HEK293 (cell line): ENCODE results near the gene UNK.

Experiments
- CTCF ChIA-PET: fragments of 350-600 bp; formaldehyde crosslinking; extraction: SDS; loops from one replicate; lab custom pipeline; 2021; ENCODE audit warnings: antibody characterized with exemption; lab: Yijun Ruan, JAX
- POLR2A ChIA-PET: fragments of 300-600 bp; formaldehyde crosslinking; extraction: SDS; loops from one replicate; lab custom pipeline; 2020; ENCODE audit warnings: antibody characterized with exemption, inconsistent platforms; lab: Yijun Ruan, JAX
- H3K27ac ChIP-seq: fragments of 200-500 bp; sonication (Bioruptor generic); 2 replicates; pipeline ENCODE4 v1.5.1; 2014; ENCODE audit warnings: low read depth, low read length, control low read depth, inconsistent platforms; ENCODE audit errors: extremely low read depth
- H3K36me3 ChIP-seq, 2 experiments: fragments of 200-500 bp in 1 of 2; sonication (Bioruptor generic) in 1 of 2; 1 replicate in 1 of 2; 2 replicates in 1 of 2; pipeline ENCODE4 v1.5.1; 2014 to 2017; ENCODE audit warnings: inconsistent platforms in 2 of 2, low read length in 2 of 2; ENCODE audit not compliant: control insufficient read depth in 2 of 2, insufficient read depth in 1 of 2
- H3K4me1 ChIP-seq: fragments of 200-500 bp; sonication (Bioruptor generic); 2 replicates; pipeline ENCODE4 v1.5.1; 2014; ENCODE audit warnings: mild to moderate bottlenecking, low read length, inconsistent platforms; ENCODE audit not compliant: control insufficient read depth, insufficient read depth
- H3K4me3 ChIP-seq: 2 replicates; pipeline ENCODE4 v1.5.1; 2011; ENCODE audit warnings: low read depth, mild to moderate bottlenecking, control low read depth, low read length, moderate library complexity
- H3K9me3 ChIP-seq: fragments of 200-500 bp; sonication (Bioruptor generic); 2 replicates; pipeline ENCODE4 v1.5.1; 2014; ENCODE audit warnings: low read depth, low read length, inconsistent platforms; ENCODE audit not compliant: control insufficient read depth, insufficient read depth
- GLIS2 ChIP-seq: fragments of 450-650 bp; formaldehyde crosslinking; IDR thresholded peaks from 2 replicates; pipeline ENCODE4 v1.5.1; 2016; ENCODE audit warnings: missing biosample characterization, missing genetic modification characterization
- PRDM2 ChIP-seq: fragments of 450-650 bp; formaldehyde crosslinking; IDR thresholded peaks from 2 replicates; pipeline ENCODE4 v1.5.1; 2016; ENCODE audit warnings: missing biosample characterization, missing genetic modification characterization, borderline replicate concordance
- YY1 ChIP-seq: fragments of 450-650 bp; formaldehyde crosslinking; IDR thresholded peaks from 2 replicates; pipeline ENCODE4 v1.5.1; 2018; ENCODE audit warnings: missing biosample characterization, missing genetic modification characterization
- ZEB2 ChIP-seq: fragments of 450-650 bp; formaldehyde crosslinking; IDR thresholded peaks from 2 replicates; pipeline ENCODE4 v1.5.1; 2016; ENCODE audit warnings: missing biosample characterization, missing genetic modification characterization
- ZNF19 ChIP-seq: fragments of 450-650 bp; formaldehyde crosslinking; IDR thresholded peaks from 2 replicates; pipeline ENCODE4; 2016; ENCODE audit warnings: missing biosample characterization, missing genetic modification characterization, low read depth
- ZNF350 ChIP-seq: fragments of 450-650 bp; formaldehyde crosslinking; IDR thresholded peaks from 2 replicates; pipeline ENCODE4 v1.5.0; 2017; ENCODE audit warnings: missing biosample characterization, mild to moderate bottlenecking, missing genetic modification characterization
- ZNF488 ChIP-seq: fragments of 450-650 bp; formaldehyde crosslinking; IDR thresholded peaks from 2 replicates; pipeline ENCODE4 v1.5.1; 2016; ENCODE audit warnings: missing biosample characterization, missing genetic modification characterization
- ZNF501 ChIP-seq: fragments of 450-650 bp; formaldehyde crosslinking; IDR thresholded peaks from 2 replicates; pipeline ENCODE4 v1.5.1; 2016; ENCODE audit warnings: missing biosample characterization, missing genetic modification characterization
- ZNF510 ChIP-seq: fragments of 450-650 bp; formaldehyde crosslinking; IDR thresholded peaks from 2 replicates; pipeline ENCODE4 v1.5.1; 2018; ENCODE audit warnings: mild to moderate bottlenecking, missing genetic modification characterization, missing biosample characterization; ENCODE audit not compliant: insufficient replicate concordance
- ZNF518A ChIP-seq: fragments of 450-650 bp; formaldehyde crosslinking; conservative IDR thresholded peaks from 2 replicates; pipeline ENCODE4 v1.5.1; 2016; ENCODE audit warnings: low read depth, missing biosample characterization, missing genetic modification characterization
- ZNF600 ChIP-seq: fragments of 450-650 bp; formaldehyde crosslinking; IDR thresholded peaks from 2 replicates; pipeline ENCODE4 v1.5.1; 2016; ENCODE audit warnings: missing biosample characterization, missing genetic modification characterization
- ZNF639 ChIP-seq: fragments of 450-650 bp; formaldehyde crosslinking; IDR thresholded peaks from 2 replicates; pipeline ENCODE4 v1.5.1; 2016; ENCODE audit warnings: missing biosample characterization, missing genetic modification characterization

UNK gene

GRCh38 chr17:75799402-75799801 is 14.8 kb downstream of the UNK start (continued):
- TF ChIP-seq GLIS2, result no peak
- TF ChIP-seq YY1 (tag by site-specific recombination), result no peak
- TF ChIP-seq ZNF488 (tag by site-specific recombination), result no peak
- no peak for TF ChIP-seq ZNF639

- Histone ChIP-seq H3K36me3 (peaks cover 24 to 35% of the 10 kb centered on the region in 2 experiments; a peak in 2 of 3 replicates), H3K27ac (peak overlapping the region; percentile 16; the same call in 1 of the 2 replicates), H3K9me3 (no peaks in the 10 kb centered on the region), H3K4me3 (no peak overlapping the region), H3K4me1 (peaks cover 5% of the 10 kb centered on the region)
- TF ChIP-seq ZNF518A (no peak), ZEB2 (tag by site-specific recombination) (no peak), PRDM2 (tag by site-specific recombination) (no peak), ZNF350 (tag by site-specific recombination) (no peak), ZNF501 (no peak), ZNF19 (tag by site-specific recombination) (no peak), GLIS2 (no peak), ZNF510 (tag by site-specific recombination) (no peak), ZNF600 (tag by site-specific recombination) (no peak)
- ChIA-PET POLR2A (interaction anchor here (0.6 to 2.4 kb wide), 2 partner anchors 8 to 24 kb away, joined by 3 to 15 read pairs; a partner anchor contains a TSS), CTCF (interaction anchor here (0.6 to 1.8 kb wide), 5 partner anchors 8 to 123 kb away, joined by 3 to 7 read pairs (median 5); no protein-coding TSS in a partner anchor)
Observed at GRCh38 chr17:75803883-75804282, 19.3 kb downstream of the UNK start.
